HepG2 (cell line): ENCODE results near the gene PHLDB1. TPM values are rescaled to one million over a fixed set of nuclear protein-coding genes. Genes with fewer than 3 reads are reported as not detected.

Experiments used
- ATAC-seq: fragments of 200-7000 bp; cut with Tn5 transposase; 3 replicates; pipeline ENCODE4 v1.9.1; 2020; ENCODE audit warnings: mild to moderate bottlenecking, moderate library complexity
- BruUV-seq: library from RNA; stranded (reverse); fragments of 400-500 nt; replicated peaks from 2 replicates; lab custom pipeline; 2021; lab: Mats Ljungman, UMichigan
- CTCF ChIA-PET: fragments of 300-600 bp; formaldehyde crosslinking; extraction: SDS; loops from one replicate; lab custom pipeline; 2021; ENCODE audit warnings: low total read pairs, inconsistent platforms, low intra/inter-chr PET ratio; lab: Yijun Ruan, JAX
- POLR2A ChIA-PET: fragments of 350-600 bp; sonication (Branson Sonifier 250); formaldehyde crosslinking; loops from one replicate; lab custom pipeline; 2020; ENCODE audit warnings: antibody characterized with exemption, inconsistent platforms; lab: Yijun Ruan, JAX
- DNase-seq: peaks from one replicate; pipeline ENCODE4 v3.0.0-alpha.2; 2015; ENCODE audit warnings: low spot score
- FAIRE-seq: peaks from 3 replicates; lab custom pipeline; 2011; peaks lifted over from hg19 to GRCh38; lab: Jason Lieb, UNC
- H2AFZ ChIP-seq: one replicate; pipeline ENCODE4 v1.6.1; 2011; ENCODE audit warnings: low read length, inconsistent platforms
- H3K27ac ChIP-seq: fragments of 300-600 bp; 3 replicates; pipeline ENCODE4 v1.8.0; 2011; ENCODE audit warnings: mixed run types, mild to moderate bottlenecking, mixed read lengths, low read length, inconsistent platforms; ENCODE audit not compliant: insufficient read depth; ENCODE audit errors: extremely low read length
- H3K27me3 ChIP-seq, 2 experiments: fragments of 200-600 bp in 1 of 2; 2 replicates in 1 of 2; 3 replicates in 1 of 2; pipeline versions ENCODE4 v1.6.0 to v1.8.0; 2011; ENCODE audit warnings: low read length in 2 of 2, mild to moderate bottlenecking in 2 of 2, moderate library complexity in 2 of 2, inconsistent platforms in 1 of 2; ENCODE audit not compliant: insufficient read depth in 2 of 2, control insufficient read depth in 1 of 2
- H3K36me3 ChIP-seq, 2 experiments: fragments of 200-600 bp in 1 of 2; replicated peaks in 1 of 2; 2 replicates in 1 of 2; 3 replicates in 1 of 2; pipeline versions ENCODE4 v1.5.1 to v1.8.0; 2011; ENCODE audit warnings: low read length in 2 of 2, inconsistent platforms in 1 of 2; ENCODE audit not compliant: insufficient read depth in 2 of 2, control insufficient read depth in 1 of 2
- H3K4me1 ChIP-seq: 2 replicates; pipeline ENCODE4 v1.5.1; 2012; ENCODE audit warnings: low read length, inconsistent platforms; ENCODE audit not compliant: insufficient read depth
- H3K4me2 ChIP-seq: 2 replicates; pipeline ENCODE4 v1.6.0; 2011; ENCODE audit warnings: low read depth, low read length, inconsistent platforms
- H3K4me3 ChIP-seq, 3 experiments: fragments of 200-600 bp in 1 of 3; sonication (generic), shearing (Covaris generic) in 1 of 3; replicated peaks in 1 of 3; 2 replicates each; pipeline ENCODE4 v1.5.1; 2011 to 2016; ENCODE audit warnings: low read length in 3 of 3, inconsistent platforms in 2 of 3, low read depth in 2 of 3, mild to moderate bottlenecking in 2 of 3, control low read depth in 1 of 3, mixed read lengths in 1 of 3; ENCODE audit not compliant: insufficient read depth in 1 of 3
- H3K79me2 ChIP-seq: one replicate; pipeline ENCODE4 v1.6.1; 2011; ENCODE audit warnings: low read length, inconsistent platforms; ENCODE audit not compliant: insufficient read depth
- H3K9ac ChIP-seq: 2 replicates; pipeline ENCODE4 v1.6.0; 2011; ENCODE audit warnings: mild to moderate bottlenecking, low read depth, low read length, inconsistent platforms; ENCODE audit not compliant: insufficient read depth
- H3K9me3 ChIP-seq: 2 replicates; pipeline ENCODE4 v1.5.1; 2012; ENCODE audit warnings: mild to moderate bottlenecking, low read length
- H4K20me1 ChIP-seq: 2 replicates; pipeline ENCODE4 v1.6.0; 2011; ENCODE audit warnings: inconsistent platforms, mild to moderate bottlenecking, low read length, moderate library complexity; ENCODE audit not compliant: insufficient read depth
- AKAP8 ChIP-seq: sonication (generic); formaldehyde crosslinking; IDR thresholded peaks from 2 replicates; pipeline ENCODE4 v1.5.1; 2020; ENCODE audit warnings: mild to moderate bottlenecking, missing genetic modification reagents
- ATF2 ChIP-seq: sonication (generic); formaldehyde crosslinking; IDR thresholded peaks from 2 replicates; pipeline ENCODE4 v1.4.0; 2020; ENCODE audit warnings: missing genetic modification reagents
- DBP ChIP-seq: sonication (generic); formaldehyde crosslinking; IDR thresholded peaks from 2 replicates; pipeline ENCODE4 v1.4.0; 2020; ENCODE audit warnings: missing genetic modification reagents; ENCODE audit errors: not compliant biosample characterization
- NONO ChIP-seq, 2 experiments: fragments of 450-650 bp in 1 of 2; sonication (generic) in 1 of 2; formaldehyde crosslinking in 1 of 2; IDR thresholded peaks in 1 of 2; conservative IDR thresholded peaks in 1 of 2; 2 replicates each; pipeline versions ENCODE4 v1.6.1 to v1.8.0; 2017 to 2022; ENCODE audit warnings: mild to moderate bottlenecking in 1 of 2, missing genetic modification reagents in 1 of 2, moderate library complexity in 1 of 2
- SMARCE1 ChIP-seq: fragments of 450-650 bp; IDR thresholded peaks from 2 replicates; pipeline ENCODE4 v1.6.1; 2017; ENCODE audit warnings: borderline replicate concordance
- SRSF4 ChIP-seq: fragments of 200-400 bp; formaldehyde crosslinking; IDR thresholded peaks from one replicate; pipeline ENCODE4 v1.6.1; 2018; ENCODE audit warnings: mild to moderate bottlenecking, low read depth, low read length, moderate library complexity; ENCODE audit not compliant: poor library complexity, severe bottlenecking
- TBP ChIP-seq: sonication (generic); formaldehyde crosslinking; IDR thresholded peaks from 2 replicates; pipeline ENCODE4 v1.5.0; 2020; ENCODE audit warnings: missing genetic modification reagents
- TFE3 ChIP-seq: IDR thresholded peaks from 2 replicates; pipeline ENCODE4 v1.6.1; 2016
- ZIK1 ChIP-seq: sonication (generic); formaldehyde crosslinking; IDR thresholded peaks from 2 replicates; pipeline ENCODE4 v1.5.0; 2020; ENCODE audit warnings: mild to moderate bottlenecking, low read depth, missing genetic modification reagents, borderline replicate concordance
- ZNF136 ChIP-seq: sonication (generic); formaldehyde crosslinking; IDR thresholded peaks from 2 replicates; pipeline ENCODE4 v1.8.1; 2022; ENCODE audit warnings: low read depth, mild to moderate bottlenecking, moderate library complexity, missing genetic modification reagents
- ZNF674 ChIP-seq: sonication (generic); formaldehyde crosslinking; IDR thresholded peaks from 2 replicates; pipeline ENCODE4 v1.5.0; 2020; ENCODE audit warnings: low read depth, mild to moderate bottlenecking, missing genetic modification reagents
- ZNF746 ChIP-seq: sonication (generic); formaldehyde crosslinking; IDR thresholded peaks from 2 replicates; pipeline ENCODE4 v1.8.0; 2022; ENCODE audit warnings: mild to moderate bottlenecking, missing genetic modification reagents
- ZZZ3 ChIP-seq: sonication (generic); formaldehyde crosslinking; IDR thresholded peaks from 2 replicates; pipeline ENCODE4 v1.4.0; 2020; ENCODE audit warnings: missing genetic modification reagents, mild to moderate bottlenecking, borderline replicate concordance
- WGBS: methylation state at CpG from one replicate; pipeline ENCODE4 v1.1.6; 2017; ENCODE audit warnings: low lambda C conversion rate; 5-methylcytosine and 5-hydroxymethylcytosine counted together
- in situ Hi-C: cut with HindIII; loops from 2 replicates; pipeline ENCODE4 v1.10.0; 2017; ENCODE audit warnings: low pct_unique_long_range_greater_than_20kb; ENCODE audit not compliant: extremely low pct_ligation_motif_present
- intact Hi-C: fragments of 100-400 bp; cut with micrococcal nuclease; formaldehyde crosslinking; loops from one replicate; pipeline ENCODE4 v1.10.0; 2022; ENCODE audit not compliant: unreplicated experiment
- polyA plus RNA-seq, 8 experiments: library from polyadenylated mRNA; depleted of rRNA in 3 of 8; stranded (reverse) in 7 of 8; unstranded in 1 of 8; fragments of >200 nt; fragmentation: Illumina TruSeq in 4 of 8; extraction: Trizol in 4 of 8; gene quantifications; 2 replicates each; pipeline versions ENCODE4 v1.2.1 to v1.2.3, GENCODE V29; 2011 to 2016; ENCODE audit warnings: low read depth in 4 of 8, missing spikeins in 1 of 8, mixed read lengths in 1 of 8; ENCODE audit not compliant: insufficient read depth in 1 of 8
- total RNA-seq, 5 experiments: library from RNA; depleted of rRNA; stranded (reverse); fragments of >200 nt; fragmentation: Illumina TruSeq; extraction: Trizol; gene quantifications; 2 replicates each; pipeline ENCODE4 v1.2.3, GENCODE V29; 2016; ENCODE audit warnings: low read depth in 1 of 5
- TF ChIP-seq, protein P1 (sequence below): sonication (generic); formaldehyde crosslinking; IDR thresholded peaks from 2 replicates; pipeline ENCODE4 v1.9.0; 2022; ENCODE audit warnings: low read depth, missing genetic modification reagents
- TF ChIP-seq, protein P2 (sequence below): IDR thresholded peaks from 2 replicates; pipeline ENCODE4 v1.6.1; 2016; ENCODE audit warnings: missing compliant biosample characterization, missing genetic modification reagents, borderline replicate concordance
- TF ChIP-seq, protein P3 (sequence below): IDR thresholded peaks from 2 replicates; pipeline ENCODE4 v1.6.1; 2016; ENCODE audit warnings: mild to moderate bottlenecking, missing biosample characterization, missing genetic modification reagents

The PHLDB1 gene
- total and polyA plus RNA-seq, 2 of the 13 experiments (the other 11 are each of a cell fraction or from before 2014, with no cell fraction given): 13.8 to 14.2 TPM

DNA sequence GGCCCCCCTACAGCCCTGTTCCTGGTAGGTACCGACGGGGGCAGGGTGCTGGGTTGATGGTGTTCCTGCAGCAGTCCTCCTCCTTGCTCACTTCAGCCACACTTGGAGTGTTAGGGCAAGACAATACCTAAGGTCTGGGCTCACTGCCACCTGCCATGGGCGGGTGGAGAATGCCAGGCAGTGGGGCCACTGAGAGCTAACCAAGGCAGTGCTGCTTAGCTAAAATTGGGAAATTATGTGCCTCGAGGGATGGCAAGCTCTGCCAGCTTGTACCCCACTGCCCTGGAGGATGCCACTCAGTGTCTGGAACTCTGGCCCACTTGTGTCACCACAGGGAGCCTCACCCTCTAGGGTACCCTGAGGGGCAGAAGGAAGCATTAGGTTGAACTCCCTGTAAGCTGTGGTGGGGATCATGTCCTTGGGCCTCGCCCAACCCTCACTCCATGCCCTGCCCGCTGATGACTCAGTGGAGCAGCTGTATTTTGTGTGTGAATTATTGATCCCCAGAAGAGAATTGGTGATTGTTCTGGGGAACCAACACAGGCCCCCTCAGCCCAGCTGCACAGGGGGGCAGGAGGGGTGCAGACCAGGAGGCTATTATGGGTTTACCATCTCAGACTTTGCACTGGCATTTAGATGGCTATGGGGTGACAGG is 17.7 kb downstream of the PHLDB1 start:
- Histone ChIP-seq H4K20me1 (no peaks in the 10 kb centered on the region), H3K36me3 (peaks cover 14 to 22% of the 10 kb centered on the region in 2 experiments; a peak in 4 of 5 replicates), H3K27me3 (no peaks in the 10 kb centered on the region; a peak in 1 of 5 replicates), H3K9me3 (no peaks in the 10 kb centered on the region), H2AFZ (no peak overlapping the region), H3K9ac (no peak overlapping the region), H3K4me1 (peaks cover 27% of the 10 kb centered on the region), H3K27ac (no peak overlapping the region), H3K4me2 (no peak overlapping the region), H3K79me2 (peaks cover 9% of the 10 kb centered on the region), H3K4me3 (no peak overlapping the region)
- no peak for DNase-seq
- no peak for FAIRE-seq
- ChIA-PET CTCF (no interaction called here), POLR2A (no interaction called here)
- no peak for ATAC-seq
- intact Hi-C loops: no loop called here
- in situ Hi-C loops: no loop called here
- no TSS peak for BruUV-seq
- WGBS: 100% methylated on average over 2 of the region's 6 CpGs
- TF ChIP-seq AKAP8 (CRISPR knock-in tag) (no peak), TBP (no peak), ZNF674 (no peak), ZNF746 (CRISPR knock-in tag) (no peak), ZZZ3 (CRISPR knock-in tag) (no peak), TFE3 (CRISPR knock-in tag) (no peak), DBP (no peak), ZNF136 (no peak), SMARCE1 (no peak), ATF2 (CRISPR knock-in tag) (no peak), NONO (IDR thresholded peaks at IDR 0.05) (no peak), NONO (CRISPR knock-in tag; conservative IDR thresholded peaks at IDR 0.05) (no peak), SRSF4 (no peak), ZIK1 (no peak)
- TF ChIP-seq, protein P1, sequence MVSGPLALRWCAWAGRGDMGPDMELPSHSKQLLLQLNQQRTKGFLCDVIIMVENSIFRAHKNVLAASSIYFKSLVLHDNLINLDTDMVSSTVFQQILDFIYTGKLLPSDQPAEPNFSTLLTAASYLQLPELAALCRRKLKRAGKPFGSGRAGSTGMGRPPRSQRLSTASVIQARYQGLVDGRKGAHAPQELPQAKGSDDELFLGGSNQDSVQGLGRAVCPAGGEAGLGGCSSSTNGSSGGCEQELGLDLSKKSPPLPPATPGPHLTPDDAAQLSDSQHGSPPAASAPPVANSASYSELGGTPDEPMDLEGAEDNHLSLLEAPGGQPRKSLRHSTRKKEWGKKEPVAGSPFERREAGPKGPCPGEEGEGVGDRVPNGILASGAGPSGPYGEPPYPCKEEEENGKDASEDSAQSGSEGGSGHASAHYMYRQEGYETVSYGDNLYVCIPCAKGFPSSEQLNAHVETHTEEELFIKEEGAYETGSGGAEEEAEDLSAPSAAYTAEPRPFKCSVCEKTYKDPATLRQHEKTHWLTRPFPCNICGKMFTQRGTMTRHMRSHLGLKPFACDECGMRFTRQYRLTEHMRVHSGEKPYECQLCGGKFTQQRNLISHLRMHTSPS (CRISPR knock-in tag): no peak
- TF ChIP-seq, protein P2, sequence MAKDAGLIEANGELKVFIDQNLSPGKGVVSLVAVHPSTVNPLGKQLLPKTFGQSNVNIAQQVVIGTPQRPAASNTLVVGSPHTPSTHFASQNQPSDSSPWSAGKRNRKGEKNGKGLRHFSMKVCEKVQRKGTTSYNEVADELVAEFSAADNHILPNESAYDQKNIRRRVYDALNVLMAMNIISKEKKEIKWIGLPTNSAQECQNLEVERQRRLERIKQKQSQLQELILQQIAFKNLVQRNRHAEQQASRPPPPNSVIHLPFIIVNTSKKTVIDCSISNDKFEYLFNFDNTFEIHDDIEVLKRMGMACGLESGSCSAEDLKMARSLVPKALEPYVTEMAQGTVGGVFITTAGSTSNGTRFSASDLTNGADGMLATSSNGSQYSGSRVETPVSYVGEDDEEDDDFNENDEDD (CRISPR knock-in tag): no peak
- TF ChIP-seq, protein P3, sequence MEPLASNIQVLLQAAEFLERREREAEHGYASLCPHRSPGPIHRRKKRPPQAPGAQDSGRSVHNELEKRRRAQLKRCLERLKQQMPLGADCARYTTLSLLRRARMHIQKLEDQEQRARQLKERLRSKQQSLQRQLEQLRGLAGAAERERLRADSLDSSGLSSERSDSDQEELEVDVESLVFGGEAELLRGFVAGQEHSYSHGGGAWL (CRISPR knock-in tag): no peak
